GM21529 (cell line): ENCODE results near the gene FERMT2.

ENCODE experiments used
- ATAC-seq: cut with Tn5 transposase; IDR thresholded peaks from one replicate; pipeline ENCODE4 v1.9.1; 2021; ENCODE audit not compliant: unreplicated experiment

Gene FERMT2

GRCh38 chr14:52902971-52903619, 47.8 kb downstream of the FERMT2 start:
- ATAC-seq = no peak

GRCh38 chr14:52901357-52901980, 49.4 kb downstream of the FERMT2 start:
- ATAC-seq = no peak

- ATAC-seq = no peak
Observed at GRCh38 chr14:52900731-52901130, 50.1 kb downstream of the FERMT2 start.

GRCh38 chr14:52898496-52898895, 52.4 kb downstream of the FERMT2 start:
- no peak for ATAC-seq

- ATAC-seq = no peak
Observed at GRCh38 chr14:52895000-52895399, 55.9 kb downstream of the FERMT2 start.

GRCh38 chr14:52891800-52892199, 59.0 kb downstream of the FERMT2 start:
- no peak for ATAC-seq

GRCh38 chr14:52888839-52889838, 61.7 kb downstream of the FERMT2 start:
- ATAC-seq = no peak

GRCh38 chr14:52888159-52888558, 62.7 kb downstream of the FERMT2 start:
- no peak for ATAC-seq

GRCh38 chr14:52885230-52885629, 65.6 kb downstream of the FERMT2 start:
- ATAC-seq = no peak

- no peak for ATAC-seq
Observed at GRCh38 chr14:52883658-52884057, 67.2 kb downstream of the FERMT2 start.

- ATAC-seq = no peak
Observed at GRCh38 chr14:52882824-52883223, 68.0 kb downstream of the FERMT2 start.

- no peak for ATAC-seq
Observed at GRCh38 chr14:52879958-52880357, 70.9 kb downstream of the FERMT2 start.

- ATAC-seq = no peak
Observed at GRCh38 chr14:52878946-52879345, 71.9 kb downstream of the FERMT2 start.

- no peak for ATAC-seq
Observed at GRCh38 chr14:52878469-52878868, 72.4 kb downstream of the FERMT2 start.

- ATAC-seq = no peak
Observed at GRCh38 chr14:52877628-52878027, 73.2 kb downstream of the FERMT2 start.

- no peak for ATAC-seq
Observed at GRCh38 chr14:52876806-52877205, 74.0 kb downstream of the FERMT2 start.

GRCh38 chr14:52876311-52876710, 74.5 kb downstream of the FERMT2 start:
- no peak for ATAC-seq

- ATAC-seq = no peak
Observed at GRCh38 chr14:52875707-52876106, 75.1 kb downstream of the FERMT2 start.

- ATAC-seq = no peak
Observed at GRCh38 chr14:52874389-52874788, 76.5 kb downstream of the FERMT2 start.

- no peak for ATAC-seq
Observed at GRCh38 chr14:52873694-52874093, 77.2 kb downstream of the FERMT2 start.

- ATAC-seq = no peak
Observed at GRCh38 chr14:52873065-52873464, 77.8 kb downstream of the FERMT2 start.

- ATAC-seq = no peak
Observed at GRCh38 chr14:52871606-52872005, 79.2 kb downstream of the FERMT2 start.
